Upper lobe of right lung (tissue), 1 donor: ENCODE measurements around the gene KNOP1. TPM values are rescaled to one million over a fixed set of nuclear protein-coding genes. Genes with fewer than 3 reads are reported as not detected.
"Not testable (repeated sequence)": the region's sequence is repeated elsewhere in the genome, so short reads cannot be mapped to it uniquely, and the experiment has no call there.

ENCODE experiments used
- ATAC-seq: fragments of 200-7000 bp; cut with Tn5 transposase; one replicate; pipeline ENCODE4 v1.9.1; 2020; ENCODE audit warnings: mild to moderate bottlenecking, moderate library complexity
- DNase-seq: peaks from one replicate; pipeline ENCODE4 v3.0.0-alpha.2; 2020
- H3K27ac ChIP-seq: fragments of 200-600 bp; one replicate; pipeline ENCODE4 v1.8.0; 2022
- H3K27me3 ChIP-seq: fragments of 200-600 bp; one replicate; pipeline ENCODE4 v1.8.0; 2022; ENCODE audit warnings: mild to moderate bottlenecking
- H3K36me3 ChIP-seq: fragments of 200-600 bp; one replicate; pipeline ENCODE4 v1.8.0; 2022
- H3K4me1 ChIP-seq: fragments of 200-600 bp; one replicate; pipeline ENCODE4 v1.8.0; 2022
- H3K4me3 ChIP-seq: fragments of 200-600 bp; one replicate; pipeline ENCODE4 v1.8.0; 2022; ENCODE audit warnings: mild to moderate bottlenecking
- H3K9me3 ChIP-seq: fragments of 200-600 bp; one replicate; pipeline ENCODE4 v1.8.0; 2022
- intact Hi-C: fragments of 100-400 bp; cut with DNase I; formaldehyde crosslinking; loops from one replicate; pipeline ENCODE4 v1.11.0; 2022
- total RNA-seq: library from RNA; stranded (reverse); fragmentation: NEBNext Ultra II Directional; extraction: Animal tissue kit (Norgen Biotek cat#: 25700); gene quantifications from one replicate; pipeline ENCODE4 v1.2.1, GENCODE V29; 2021
- TF ChIP-seq, protein P1 (sequence below): fragments of 200-600 bp; IDR thresholded peaks from one replicate; pipeline ENCODE4 v1.8.0; 2022; ENCODE audit warnings: antibody characterized with exemption
- donor health status: DM: no; HTN: yes; CAD: no; lungs with severe emphysema.

The KNOP1 gene
- total RNA-seq, 1 donor from 2014 or later: 12.2 TPM

DNA sequence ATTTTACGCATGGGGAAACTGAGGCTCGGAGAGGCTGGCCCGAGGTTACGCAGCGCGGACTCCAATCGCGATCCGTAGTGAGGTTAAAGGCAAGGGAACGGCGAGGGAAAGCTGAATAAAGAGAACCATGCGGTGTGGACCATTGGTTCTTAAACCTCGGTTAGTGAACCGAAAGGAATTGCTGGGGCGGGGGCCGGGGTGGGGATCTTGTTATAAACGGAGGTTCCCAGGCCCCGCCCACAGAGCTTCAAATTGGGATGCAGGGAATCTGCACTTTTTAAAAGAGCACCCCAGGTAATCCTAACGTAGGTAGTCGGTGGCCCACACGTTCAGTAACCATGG, 568 bp upstream of the KNOP1 start:
- no peak for ATAC-seq
- Histone ChIP-seq H3K27ac (peak overlapping the region; percentile 75), H3K27me3 (no peaks in the 10 kb centered on the region), H3K4me3 (peak overlapping the region; percentile 74), H3K36me3 (peaks cover 9% of the 10 kb centered on the region), H3K9me3 (no peaks in the 10 kb centered on the region), H3K4me1 (peaks cover 18% of the 10 kb centered on the region)
- intact Hi-C loops: no loop called here
- TF ChIP-seq, protein P1, sequence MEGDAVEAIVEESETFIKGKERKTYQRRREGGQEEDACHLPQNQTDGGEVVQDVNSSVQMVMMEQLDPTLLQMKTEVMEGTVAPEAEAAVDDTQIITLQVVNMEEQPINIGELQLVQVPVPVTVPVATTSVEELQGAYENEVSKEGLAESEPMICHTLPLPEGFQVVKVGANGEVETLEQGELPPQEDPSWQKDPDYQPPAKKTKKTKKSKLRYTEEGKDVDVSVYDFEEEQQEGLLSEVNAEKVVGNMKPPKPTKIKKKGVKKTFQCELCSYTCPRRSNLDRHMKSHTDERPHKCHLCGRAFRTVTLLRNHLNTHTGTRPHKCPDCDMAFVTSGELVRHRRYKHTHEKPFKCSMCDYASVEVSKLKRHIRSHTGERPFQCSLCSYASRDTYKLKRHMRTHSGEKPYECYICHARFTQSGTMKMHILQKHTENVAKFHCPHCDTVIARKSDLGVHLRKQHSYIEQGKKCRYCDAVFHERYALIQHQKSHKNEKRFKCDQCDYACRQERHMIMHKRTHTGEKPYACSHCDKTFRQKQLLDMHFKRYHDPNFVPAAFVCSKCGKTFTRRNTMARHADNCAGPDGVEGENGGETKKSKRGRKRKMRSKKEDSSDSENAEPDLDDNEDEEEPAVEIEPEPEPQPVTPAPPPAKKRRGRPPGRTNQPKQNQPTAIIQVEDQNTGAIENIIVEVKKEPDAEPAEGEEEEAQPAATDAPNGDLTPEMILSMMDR: no peak
- no peak for DNase-seq

DNA sequence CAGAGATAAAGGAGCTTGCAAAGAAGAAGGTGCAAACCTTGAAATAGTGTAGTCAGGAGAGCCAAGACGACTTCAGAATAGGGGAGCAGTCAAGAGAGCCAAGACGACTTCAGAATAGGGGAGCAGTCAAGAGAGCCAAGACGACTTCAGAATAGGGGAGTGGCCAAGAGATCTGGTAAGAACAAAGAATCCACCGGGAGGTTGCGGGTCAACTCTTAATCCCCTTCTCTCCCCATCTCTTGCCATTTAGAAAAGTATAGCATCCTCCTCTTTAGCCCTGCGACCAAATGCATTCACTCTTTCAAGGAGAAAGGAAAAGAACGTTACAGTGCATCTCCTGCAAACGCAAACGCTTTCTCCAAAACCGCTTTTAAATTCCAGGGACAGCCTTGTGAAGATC, 713 bp downstream of the KNOP1 start:
- H3K4me1 ChIP-seq: peaks cover 18% of the 10 kb centered on the region
- DNase-seq: no peak
- ATAC-seq: no peak
- peak overlapping the region; percentile 75 for H3K27ac ChIP-seq
- intact Hi-C loops: no loop called here
- TF ChIP-seq, protein P1: no peak
- no peaks in the 10 kb centered on the region for H3K27me3 ChIP-seq
- peak overlapping the region; percentile 74 for H3K4me3 ChIP-seq
- H3K36me3 ChIP-seq: peaks cover 9% of the 10 kb centered on the region
- H3K9me3 ChIP-seq: no peaks in the 10 kb centered on the region

DNA sequence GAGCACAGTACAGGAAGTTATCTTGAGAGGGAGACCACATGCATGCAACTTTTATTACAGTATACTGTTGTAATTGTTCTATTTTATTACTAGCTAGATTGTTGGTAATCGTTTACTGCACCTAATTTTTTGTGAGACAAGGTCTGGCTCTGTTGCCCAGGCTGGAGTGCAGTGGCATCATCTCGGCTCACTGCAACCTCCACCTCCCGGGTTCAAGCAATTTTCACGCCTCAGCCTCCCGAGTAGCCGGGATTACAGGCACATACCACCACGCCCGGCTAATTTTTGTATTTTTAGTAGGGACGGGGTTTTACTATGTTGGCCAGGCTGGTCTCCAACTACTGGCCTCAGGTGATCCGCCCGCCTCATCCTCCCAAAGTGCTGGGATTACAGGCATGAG, 1.3 kb downstream of the KNOP1 start:
- intact Hi-C loops, H3K27ac ChIP-seq, DNase-seq, ATAC-seq, H3K27me3 ChIP-seq, H3K9me3 ChIP-seq, H3K36me3 ChIP-seq: not testable (repeated sequence)
- Histone ChIP-seq H3K4me1 (peaks cover 18% of the 10 kb centered on the region), H3K4me3 (peak overlapping the region; percentile 74)

DNA sequence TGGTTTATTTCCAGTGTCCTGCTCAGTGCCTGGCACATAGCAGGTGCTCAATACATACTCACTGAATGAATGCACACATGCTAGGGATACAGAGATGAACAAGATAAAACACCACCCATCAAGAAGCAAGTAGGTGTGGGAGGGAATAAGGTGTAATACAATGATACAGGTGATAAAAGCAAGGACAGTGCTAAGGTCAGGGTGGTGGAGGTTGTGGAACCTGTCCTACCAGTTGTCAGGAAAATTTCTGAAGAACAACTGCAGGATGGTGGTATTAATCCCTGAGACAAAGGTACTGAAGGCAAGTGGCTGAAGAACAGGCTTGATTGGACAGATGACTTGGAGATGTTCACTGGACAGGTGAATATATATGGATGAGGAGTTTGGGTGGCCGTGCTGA, 1.8 kb downstream of the KNOP1 start:
- H3K36me3 ChIP-seq: peaks cover 9% of the 10 kb centered on the region
- H3K9me3 ChIP-seq: no peaks in the 10 kb centered on the region
- no peak overlapping the region for H3K4me3 ChIP-seq
- no peak for DNase-seq
- no peak overlapping the region for H3K27ac ChIP-seq
- intact Hi-C loops: no loop called here
- no peaks in the 10 kb centered on the region for H3K27me3 ChIP-seq
- no peak for ATAC-seq
- H3K4me1 ChIP-seq: peaks cover 18% of the 10 kb centered on the region
- TF ChIP-seq, protein P1: no peak

DNA sequence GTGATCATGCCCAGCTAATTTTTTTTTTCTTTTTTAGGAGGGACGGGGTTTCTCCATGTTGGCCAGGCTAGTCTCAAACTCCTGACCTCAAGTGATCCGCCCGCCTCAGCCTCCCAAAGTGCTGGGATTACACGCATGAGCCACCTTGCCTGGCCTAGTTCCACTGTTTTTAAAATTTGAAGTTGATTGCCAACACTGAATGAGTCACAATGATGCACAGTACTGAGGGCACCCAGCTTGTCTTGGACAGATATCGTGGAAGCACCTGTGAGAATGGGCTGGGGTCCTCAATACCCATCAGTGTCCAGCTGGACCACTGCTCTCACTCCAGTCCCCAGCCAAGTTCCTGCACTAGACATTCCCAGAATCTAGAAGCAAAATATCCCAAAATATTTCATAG, 2.5 kb downstream of the KNOP1 start:
- TF ChIP-seq, protein P1: no peak
- Histone ChIP-seq H3K9me3 (no peaks in the 10 kb centered on the region), H3K36me3 (peaks cover 9% of the 10 kb centered on the region), H3K27ac (no peak overlapping the region), H3K4me1 (peaks cover 18% of the 10 kb centered on the region), H3K27me3 (no peaks in the 10 kb centered on the region), H3K4me3 (no peak overlapping the region)
- DNase-seq: no peak
- ATAC-seq: no peak
- intact Hi-C loops: no loop called here

DNA sequence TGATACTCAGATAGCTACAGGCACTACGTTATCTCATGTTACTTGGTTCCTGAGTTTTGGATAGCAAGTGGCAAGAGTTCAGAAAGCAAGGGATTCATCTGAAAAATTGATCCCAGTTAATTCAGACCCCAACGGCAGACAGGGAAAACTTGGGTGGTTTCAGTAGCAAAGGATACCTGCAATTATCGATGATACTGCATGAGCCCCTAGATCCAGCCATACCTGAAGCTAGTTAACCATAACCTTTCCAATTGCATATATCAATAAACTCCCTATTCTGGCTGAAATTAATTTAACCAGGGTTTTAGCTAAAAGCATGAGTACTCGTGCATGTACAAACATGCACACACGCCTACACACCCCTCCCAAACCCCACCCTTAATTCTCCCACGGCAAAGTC, 4.3 kb downstream of the KNOP1 start:
- DNase-seq (no peak), ATAC-seq (no peak)
- intact Hi-C loops: no loop called here
- Histone ChIP-seq H3K4me3 (no peak overlapping the region), H3K4me1 (peaks cover 13% of the 10 kb centered on the region), H3K36me3 (peaks cover 16% of the 10 kb centered on the region), H3K9me3 (no peaks in the 10 kb centered on the region), H3K27ac (no peak overlapping the region), H3K27me3 (no peaks in the 10 kb centered on the region)
- TF ChIP-seq, protein P1: no peak
